GM21381 (cell line): ENCODE results near the gene ACCSL.

ENCODE experiments used
- ATAC-seq: cut with Tn5 transposase; IDR thresholded peaks from one replicate; pipeline ENCODE4 v1.9.1; 2021; ENCODE audit warnings: mild to moderate bottlenecking, moderate library complexity; ENCODE audit not compliant: unreplicated experiment

ACCSL gene

GRCh38 chr11:44017443-44018126 is 30.2 kb upstream of the ACCSL start:
- no peak for ATAC-seq

GRCh38 chr11:44018127-44018521 is 29.7 kb upstream of the ACCSL start:
- ATAC-seq = no peak

- no peak for ATAC-seq
Measured at GRCh38 chr11:44018829-44019228, 29.0 kb upstream of the ACCSL start.

- ATAC-seq = no peak
Measured at GRCh38 chr11:44024977-44025376, 22.8 kb upstream of the ACCSL start.

DNA sequence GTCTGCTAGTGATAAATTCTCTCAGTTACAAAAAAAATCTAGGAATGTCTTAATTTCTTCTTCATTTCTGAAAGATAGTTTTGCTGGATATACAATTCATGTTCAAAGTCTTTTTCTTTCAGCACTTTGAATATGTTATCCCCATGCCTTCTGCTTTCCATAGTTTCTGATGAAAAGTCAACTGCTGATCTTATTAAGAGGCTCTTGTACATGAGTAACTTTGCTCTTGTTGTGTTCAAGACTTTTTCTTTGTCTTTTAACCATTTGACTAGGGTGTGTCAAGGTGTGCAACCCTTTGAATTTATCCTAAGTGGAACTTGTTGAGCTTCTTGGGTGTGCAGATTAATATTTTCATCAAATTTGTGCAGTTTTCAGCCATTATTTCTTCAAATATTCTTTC is 22.1 kb upstream of the ACCSL start:
- ATAC-seq = no peak

DNA sequence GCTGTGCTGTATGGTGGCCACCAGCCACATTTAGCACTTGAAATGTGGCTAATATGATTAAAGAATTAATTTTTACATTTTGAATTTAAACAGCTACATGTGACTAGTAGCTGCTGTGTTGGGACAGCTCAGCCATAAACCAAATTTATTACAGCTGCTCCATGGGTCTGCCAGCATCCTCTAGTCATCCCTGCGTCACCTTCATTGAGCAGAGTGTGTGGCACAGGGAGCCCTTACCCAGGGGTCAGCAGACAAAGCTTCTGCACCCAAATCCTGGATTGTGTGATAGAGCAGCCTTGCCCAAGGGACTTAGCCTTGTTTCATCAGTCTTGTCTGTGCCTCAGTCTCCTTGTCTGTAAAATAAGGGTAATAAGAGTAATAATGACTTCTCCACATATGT is 19.4 kb upstream of the ACCSL start:
- ATAC-seq = no peak

DNA sequence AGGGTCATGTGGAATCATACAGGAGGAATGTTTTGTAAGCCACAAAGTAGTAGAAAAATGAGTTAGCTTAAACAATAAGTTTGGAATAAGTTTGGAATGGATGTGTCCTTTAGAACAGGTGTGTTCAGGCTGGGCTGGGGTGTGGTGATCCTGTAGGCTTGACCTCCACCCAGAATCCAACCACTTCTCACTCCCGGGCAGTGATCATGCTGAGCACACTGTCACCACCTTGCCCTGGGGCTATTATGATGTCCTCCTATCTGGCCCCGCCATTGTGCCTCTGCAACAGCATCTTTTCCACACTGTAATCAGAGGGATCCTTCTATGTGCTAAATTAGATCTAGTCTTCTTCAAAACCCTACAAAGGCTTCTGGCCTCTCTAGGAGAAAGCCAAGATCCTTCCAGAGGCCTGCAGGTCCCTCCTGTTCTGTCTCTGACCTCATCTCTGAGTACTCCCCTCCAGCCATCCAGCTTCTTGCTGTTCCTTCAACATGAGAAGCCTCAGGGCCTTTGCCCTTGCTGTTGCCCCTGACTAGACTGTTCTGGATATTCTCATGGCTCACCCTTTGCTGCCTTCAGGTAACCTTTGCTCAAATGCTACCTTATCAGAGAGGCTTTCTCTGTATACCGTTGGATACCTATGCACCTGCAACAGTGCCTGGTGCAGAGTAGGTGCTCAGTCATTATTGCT is 18.8 kb upstream of the ACCSL start:
- ATAC-seq = no peak

DNA sequence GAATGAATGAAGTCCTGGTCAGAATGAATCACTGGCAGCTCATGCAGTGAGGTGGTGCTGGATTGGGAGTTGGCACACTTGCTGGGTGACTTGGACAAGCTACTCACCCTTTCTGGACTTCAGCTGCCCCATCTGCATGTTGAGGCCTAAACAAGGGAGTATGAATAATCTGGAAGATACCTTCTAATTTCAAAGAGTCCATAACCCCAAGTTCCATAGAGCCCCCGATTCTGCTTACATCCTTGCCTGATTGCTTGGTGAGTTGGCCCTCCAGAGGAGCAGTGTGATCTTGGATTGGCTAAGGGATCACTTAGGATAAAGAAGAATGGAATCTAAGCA is 18.3 kb upstream of the ACCSL start:
- no peak for ATAC-seq

DNA sequence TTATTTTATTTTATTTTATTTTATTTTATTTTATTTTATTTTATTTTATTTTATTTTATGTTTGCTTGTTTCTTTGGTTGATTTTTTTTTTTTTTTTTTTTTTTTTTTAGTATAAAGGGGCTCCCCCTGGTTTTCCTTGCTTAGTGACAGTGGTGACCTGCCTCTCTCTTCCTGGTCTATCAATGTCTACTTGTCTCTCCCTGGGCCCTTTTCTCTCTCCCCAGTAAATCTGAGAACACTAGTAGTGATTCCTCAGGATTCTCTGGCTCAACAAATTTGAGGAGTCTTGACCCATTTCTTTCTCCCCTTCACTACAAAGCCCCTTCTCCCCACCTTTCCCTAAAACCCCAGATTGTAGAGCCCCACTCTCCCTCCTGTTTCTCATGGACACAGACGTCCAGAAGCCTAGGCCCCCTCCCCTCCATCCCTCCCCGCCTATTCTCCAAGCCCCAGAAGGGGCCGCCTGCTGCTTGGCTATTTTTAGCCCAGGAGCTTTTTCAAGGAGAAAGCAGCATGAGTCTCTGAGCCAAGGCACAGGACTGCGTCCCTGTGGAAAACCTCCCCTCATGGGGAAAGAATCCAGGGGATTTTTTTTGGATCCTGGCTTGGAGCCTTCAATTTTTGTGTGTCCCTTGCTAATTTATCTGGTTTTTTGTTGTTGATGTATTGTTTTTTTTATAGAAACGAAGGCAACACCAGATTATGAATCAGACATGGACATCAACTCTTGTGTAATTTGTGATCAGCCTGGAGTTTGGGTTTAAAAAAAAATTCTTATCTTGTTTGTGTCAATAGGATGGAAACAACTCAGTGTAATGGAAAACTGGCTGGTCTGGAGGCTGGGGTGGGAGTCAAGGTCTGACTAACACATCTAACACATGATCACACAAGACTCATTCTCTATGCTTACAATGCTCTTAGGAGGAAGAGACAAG is 17.5 kb upstream of the ACCSL start:
- ATAC-seq = no peak

GRCh38 chr11:44030996-44031395 is 16.8 kb upstream of the ACCSL start:
- no peak for ATAC-seq

GRCh38 chr11:44031549-44031948 is 16.2 kb upstream of the ACCSL start:
- no peak for ATAC-seq

DNA sequence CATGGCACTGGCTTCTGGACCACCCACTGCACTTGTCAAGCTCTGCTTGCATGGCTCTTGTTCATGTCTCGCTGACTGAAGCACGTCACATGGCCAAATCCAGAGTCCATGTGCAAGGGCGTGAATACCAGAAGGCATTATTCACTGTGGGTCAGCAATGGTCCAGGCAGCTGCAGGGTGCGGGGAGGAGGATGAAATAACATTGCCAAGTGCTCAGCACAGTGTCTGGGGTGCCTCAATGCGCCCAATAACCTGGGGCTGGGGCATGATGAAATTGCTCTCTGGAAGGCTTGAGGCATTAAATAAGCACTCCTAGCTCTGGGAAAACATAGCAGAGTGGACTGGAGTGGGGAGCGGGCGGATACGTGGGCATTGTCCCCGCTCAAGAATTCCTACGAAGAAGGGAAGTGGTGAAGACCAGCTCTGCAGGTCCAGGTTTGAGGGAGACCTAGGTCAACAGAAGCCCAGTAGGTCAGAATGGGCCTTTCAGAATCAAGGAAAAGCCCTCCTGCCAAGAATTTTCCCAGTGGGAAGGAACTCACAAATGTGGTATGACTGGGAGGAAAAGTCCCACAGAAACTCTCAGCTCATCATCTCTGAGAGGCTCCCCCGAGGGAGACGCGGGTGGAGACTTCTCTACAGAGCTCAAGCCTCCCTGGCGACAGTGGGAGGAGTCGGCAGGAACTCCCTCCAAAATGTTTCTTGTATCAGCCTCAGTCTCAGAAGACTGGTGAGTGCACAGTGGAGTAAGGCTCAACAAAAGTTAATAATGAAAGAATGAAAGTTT is 15.3 kb upstream of the ACCSL start:
- ATAC-seq = no peak

DNA sequence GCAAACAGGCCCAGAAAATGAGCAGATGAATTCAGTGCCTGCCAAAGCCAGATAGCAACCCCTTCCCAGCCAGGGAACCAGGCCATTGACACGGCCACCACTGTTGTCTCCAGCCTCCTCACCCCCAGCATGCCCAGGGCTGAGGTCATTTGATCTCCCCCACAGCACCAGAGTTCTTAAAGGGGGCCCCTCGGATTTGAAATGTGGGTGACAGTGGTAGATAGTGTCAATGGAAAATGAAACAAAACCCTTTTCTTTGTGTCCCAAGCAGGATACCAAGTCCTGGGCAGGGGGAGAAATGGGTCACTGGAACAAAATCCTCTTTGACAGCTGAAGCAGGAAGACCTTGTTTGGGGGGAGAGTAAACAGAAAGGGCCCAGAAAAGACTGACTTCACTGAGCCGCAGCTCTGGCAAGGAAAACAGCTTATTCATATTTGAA is 14.3 kb upstream of the ACCSL start:
- ATAC-seq = no peak

DNA sequence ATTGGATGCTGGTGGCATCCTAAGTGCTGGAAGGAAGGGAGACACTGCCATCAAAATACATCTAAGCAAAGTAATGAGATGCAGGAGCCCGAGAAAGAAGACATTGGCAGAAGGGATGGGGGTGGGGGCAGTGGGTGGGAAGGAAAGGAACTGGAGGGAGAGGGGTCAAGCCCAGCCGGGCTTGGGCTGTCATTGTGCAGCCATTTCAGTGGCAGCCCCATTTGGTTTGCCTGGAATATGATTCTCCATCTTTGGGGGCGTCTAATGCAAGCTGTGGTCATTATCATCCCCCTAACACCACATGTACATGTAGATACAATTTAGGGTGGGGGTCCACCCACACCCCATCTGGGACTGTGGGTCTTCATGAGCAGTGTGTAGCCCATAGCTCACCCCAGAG is 13.9 kb upstream of the ACCSL start:
- ATAC-seq = no peak

- no peak for ATAC-seq
Measured at GRCh38 chr11:44034639-44035038, 13.1 kb upstream of the ACCSL start.

- no peak for ATAC-seq
Measured at GRCh38 chr11:44036811-44037657, 10.7 kb upstream of the ACCSL start.

DNA sequence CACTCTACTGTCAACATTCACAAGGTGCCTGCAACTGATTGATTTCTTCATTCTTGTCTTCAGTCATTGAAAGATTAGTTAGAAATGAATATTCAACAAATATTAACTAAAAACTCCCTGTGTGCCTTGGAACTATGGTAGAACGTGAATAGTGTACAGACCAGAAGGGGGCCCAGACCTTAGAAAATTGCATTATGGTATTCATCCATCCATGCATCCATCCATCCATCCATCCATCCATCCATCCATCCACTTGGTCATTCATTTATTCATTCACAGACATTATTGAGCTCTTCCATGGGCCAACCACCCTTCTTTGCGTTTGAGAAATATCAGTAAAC is 10.2 kb upstream of the ACCSL start:
- ATAC-seq = no peak

DNA sequence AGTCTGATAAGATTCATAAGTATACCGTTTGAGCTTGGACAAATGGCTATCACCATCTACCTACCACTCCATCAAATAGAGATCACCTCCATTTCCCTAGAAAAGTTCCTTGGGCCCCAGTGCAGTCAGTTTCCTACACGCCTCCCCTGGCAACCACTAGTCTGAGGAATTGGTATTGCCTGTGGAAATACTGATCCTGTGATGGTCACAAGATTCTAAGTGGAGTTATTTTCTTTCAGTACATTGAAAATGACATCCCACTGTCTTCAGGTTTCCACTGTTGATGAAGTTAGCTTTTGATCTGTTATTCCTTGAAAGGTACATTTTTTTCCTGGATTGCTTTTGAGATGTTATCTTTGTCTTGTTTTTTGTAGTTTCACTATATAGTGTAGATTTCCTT is 4.6 kb upstream of the ACCSL start:
- no peak for ATAC-seq

DNA sequence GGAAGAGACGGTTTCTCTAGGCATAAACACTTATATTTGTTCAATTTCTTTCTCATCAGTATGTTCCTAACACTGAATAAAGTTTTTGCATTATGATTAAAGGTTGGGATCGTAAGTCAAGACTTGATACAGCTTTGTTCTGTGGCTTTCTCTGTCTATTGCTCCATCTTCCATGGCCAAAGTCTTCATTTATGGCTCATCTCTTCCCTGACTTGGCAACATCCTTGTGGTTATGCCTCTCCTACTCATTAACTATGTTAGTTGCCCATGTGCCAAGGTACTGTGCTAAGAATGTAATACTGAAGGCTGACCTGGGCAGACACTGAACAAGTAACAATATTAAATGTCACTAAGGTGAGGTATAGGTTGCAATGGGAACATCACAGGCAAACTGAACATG is 1.6 kb upstream of the ACCSL start:
- no peak for ATAC-seq

- ATAC-seq = no peak
Measured at GRCh38 chr11:44047298-44047697, 483 bp upstream of the ACCSL start.
